HepG2 (cell line): ENCODE measurements around the gene PBX2. TPM values are rescaled to one million over a fixed set of nuclear protein-coding genes. Genes with fewer than 3 reads are reported as not detected.

Experiments used
- ATAC-seq: fragments of 200-7000 bp; cut with Tn5 transposase; 3 replicates; pipeline ENCODE4 v1.9.1; 2020; ENCODE audit warnings: mild to moderate bottlenecking, moderate library complexity
- BruUV-seq: library from RNA; stranded (reverse); fragments of 400-500 nt; replicated peaks from 2 replicates; lab custom pipeline; 2021; lab: Mats Ljungman, UMichigan
- CTCF ChIA-PET: fragments of 300-600 bp; formaldehyde crosslinking; extraction: SDS; loops from one replicate; lab custom pipeline; 2021; ENCODE audit warnings: low total read pairs, inconsistent platforms, low intra/inter-chr PET ratio; lab: Yijun Ruan, JAX
- POLR2A ChIA-PET: fragments of 350-600 bp; sonication (Branson Sonifier 250); formaldehyde crosslinking; loops from one replicate; lab custom pipeline; 2020; ENCODE audit warnings: antibody characterized with exemption, inconsistent platforms; lab: Yijun Ruan, JAX
- DNase-seq: peaks from one replicate; pipeline ENCODE4 v3.0.0-alpha.2; 2015; ENCODE audit warnings: low spot score
- FAIRE-seq: peaks from 3 replicates; lab custom pipeline; 2011; peaks lifted over from hg19 to GRCh38; lab: Jason Lieb, UNC
- H2AFZ ChIP-seq: one replicate; pipeline ENCODE4 v1.6.1; 2011; ENCODE audit warnings: low read length, inconsistent platforms
- H3K27ac ChIP-seq: fragments of 300-600 bp; 3 replicates; pipeline ENCODE4 v1.8.0; 2011; ENCODE audit warnings: mixed run types, mild to moderate bottlenecking, mixed read lengths, low read length, inconsistent platforms; ENCODE audit not compliant: insufficient read depth; ENCODE audit errors: extremely low read length
- H3K27me3 ChIP-seq, 2 experiments: fragments of 200-600 bp in 1 of 2; 2 replicates in 1 of 2; 3 replicates in 1 of 2; pipeline versions ENCODE4 v1.6.0 to v1.8.0; 2011; ENCODE audit warnings: low read length in 2 of 2, mild to moderate bottlenecking in 2 of 2, moderate library complexity in 2 of 2, inconsistent platforms in 1 of 2; ENCODE audit not compliant: insufficient read depth in 2 of 2, control insufficient read depth in 1 of 2
- H3K36me3 ChIP-seq, 2 experiments: fragments of 200-600 bp in 1 of 2; replicated peaks in 1 of 2; 2 replicates in 1 of 2; 3 replicates in 1 of 2; pipeline versions ENCODE4 v1.5.1 to v1.8.0; 2011; ENCODE audit warnings: low read length in 2 of 2, inconsistent platforms in 1 of 2; ENCODE audit not compliant: insufficient read depth in 2 of 2, control insufficient read depth in 1 of 2
- H3K4me1 ChIP-seq: 2 replicates; pipeline ENCODE4 v1.5.1; 2012; ENCODE audit warnings: low read length, inconsistent platforms; ENCODE audit not compliant: insufficient read depth
- H3K4me2 ChIP-seq: 2 replicates; pipeline ENCODE4 v1.6.0; 2011; ENCODE audit warnings: low read depth, low read length, inconsistent platforms
- H3K4me3 ChIP-seq, 3 experiments: fragments of 200-600 bp in 1 of 3; sonication (generic), shearing (Covaris generic) in 1 of 3; replicated peaks in 1 of 3; 2 replicates each; pipeline ENCODE4 v1.5.1; 2011 to 2016; ENCODE audit warnings: low read length in 3 of 3, inconsistent platforms in 2 of 3, low read depth in 2 of 3, mild to moderate bottlenecking in 2 of 3, control low read depth in 1 of 3, mixed read lengths in 1 of 3; ENCODE audit not compliant: insufficient read depth in 1 of 3
- H3K79me2 ChIP-seq: one replicate; pipeline ENCODE4 v1.6.1; 2011; ENCODE audit warnings: low read length, inconsistent platforms; ENCODE audit not compliant: insufficient read depth
- H3K9ac ChIP-seq: 2 replicates; pipeline ENCODE4 v1.6.0; 2011; ENCODE audit warnings: mild to moderate bottlenecking, low read depth, low read length, inconsistent platforms; ENCODE audit not compliant: insufficient read depth
- H3K9me3 ChIP-seq: 2 replicates; pipeline ENCODE4 v1.5.1; 2012; ENCODE audit warnings: mild to moderate bottlenecking, low read length
- H4K20me1 ChIP-seq: 2 replicates; pipeline ENCODE4 v1.6.0; 2011; ENCODE audit warnings: inconsistent platforms, mild to moderate bottlenecking, low read length, moderate library complexity; ENCODE audit not compliant: insufficient read depth
- ARID5B ChIP-seq: IDR thresholded peaks from 2 replicates; pipeline ENCODE4 v1.4.0; 2020; ENCODE audit warnings: mild to moderate bottlenecking, missing genetic modification reagents
- JUND ChIP-seq: sonication (generic); formaldehyde crosslinking; IDR thresholded peaks from 2 replicates; pipeline ENCODE4 v1.8.0; 2022; ENCODE audit warnings: mild to moderate bottlenecking, missing genetic modification reagents
- KDM1A ChIP-seq: IDR thresholded peaks from 2 replicates; pipeline ENCODE4 v1.6.1; 2016; ENCODE audit warnings: missing compliant biosample characterization
- KLF6 ChIP-seq: IDR thresholded peaks from 2 replicates; pipeline ENCODE4 v1.8.0; 2016; ENCODE audit warnings: missing biosample characterization, missing genetic modification reagents
- PHF8 ChIP-seq: sonication (generic); formaldehyde crosslinking; IDR thresholded peaks from 2 replicates; pipeline ENCODE4 v1.5.0; 2020; ENCODE audit warnings: missing genetic modification reagents
- SNAPC2 ChIP-seq: sonication (generic); formaldehyde crosslinking; IDR thresholded peaks from 2 replicates; pipeline ENCODE4 v1.8.1; 2022; ENCODE audit warnings: mild to moderate bottlenecking, missing genetic modification reagents
- TBX3 ChIP-seq: fragments of 450-650 bp; IDR thresholded peaks from 2 replicates; pipeline ENCODE4 v1.6.1; 2017; ENCODE audit warnings: antibody characterized with exemption, mild to moderate bottlenecking, inconsistent platforms, borderline replicate concordance
- ZBTB37 ChIP-seq: sonication (generic); formaldehyde crosslinking; IDR thresholded peaks from 2 replicates; pipeline ENCODE4 v1.4.0; 2020; ENCODE audit warnings: mild to moderate bottlenecking, missing genetic modification reagents
- ZNF329 ChIP-seq: sonication (generic); formaldehyde crosslinking; IDR thresholded peaks from 2 replicates; pipeline ENCODE4 v1.9.0; 2021; ENCODE audit warnings: low read depth, mild to moderate bottlenecking, missing genetic modification reagents
- ZNF687 ChIP-seq: sonication (generic); formaldehyde crosslinking; IDR thresholded peaks from 2 replicates; pipeline ENCODE4 v1.5.1; 2020; ENCODE audit warnings: mild to moderate bottlenecking, missing genetic modification reagents, moderate library complexity
- ZNF710 ChIP-seq: sonication (generic); formaldehyde crosslinking; IDR thresholded peaks from 2 replicates; pipeline ENCODE4 v1.5.0; 2020; ENCODE audit warnings: mild to moderate bottlenecking, missing genetic modification reagents, borderline replicate concordance
- ZNF883 ChIP-seq: sonication (generic); formaldehyde crosslinking; IDR thresholded peaks from 2 replicates; pipeline ENCODE4 v1.5.1; 2020; ENCODE audit warnings: mild to moderate bottlenecking, missing genetic modification reagents; ENCODE audit errors: not compliant biosample characterization
- WGBS: methylation state at CpG from one replicate; pipeline ENCODE4 v1.1.6; 2017; ENCODE audit warnings: low lambda C conversion rate; 5-methylcytosine and 5-hydroxymethylcytosine counted together
- in situ Hi-C: cut with HindIII; loops from 2 replicates; pipeline ENCODE4 v1.10.0; 2017; ENCODE audit warnings: low pct_unique_long_range_greater_than_20kb; ENCODE audit not compliant: extremely low pct_ligation_motif_present
- intact Hi-C: fragments of 100-400 bp; cut with micrococcal nuclease; formaldehyde crosslinking; loops from one replicate; pipeline ENCODE4 v1.10.0; 2022; ENCODE audit not compliant: unreplicated experiment
- polyA plus RNA-seq, 8 experiments: library from polyadenylated mRNA; depleted of rRNA in 3 of 8; stranded (reverse) in 7 of 8; unstranded in 1 of 8; fragments of >200 nt; fragmentation: Illumina TruSeq in 4 of 8; extraction: Trizol in 4 of 8; gene quantifications; 2 replicates each; pipeline versions ENCODE4 v1.2.1 to v1.2.3, GENCODE V29; 2011 to 2016; ENCODE audit warnings: low read depth in 4 of 8, missing spikeins in 1 of 8, mixed read lengths in 1 of 8; ENCODE audit not compliant: insufficient read depth in 1 of 8
- total RNA-seq, 5 experiments: library from RNA; depleted of rRNA; stranded (reverse); fragments of >200 nt; fragmentation: Illumina TruSeq; extraction: Trizol; gene quantifications; 2 replicates each; pipeline ENCODE4 v1.2.3, GENCODE V29; 2016; ENCODE audit warnings: low read depth in 1 of 5

The PBX2 gene
- total and polyA plus RNA-seq, 2 of the 13 experiments (the other 11 are each of a cell fraction or from before 2014, with no cell fraction given): 42.3 to 77.8 TPM

- H3K27me3 ChIP-seq: peaks cover 4 to 29% of the 10 kb centered on the region in 2 experiments; a peak in 4 of 5 replicates
- ChIA-PET CTCF (no interaction called here), POLR2A (no interaction called here)
- H3K4me1 ChIP-seq: peaks cover 33% of the 10 kb centered on the region
- no peak for ATAC-seq
- no peaks in the 10 kb centered on the region for H3K79me2 ChIP-seq
- H3K36me3 ChIP-seq: no peaks in the 10 kb centered on the region
- H2AFZ ChIP-seq: no peak overlapping the region
- H3K4me2 ChIP-seq: no peak overlapping the region
- no peak for FAIRE-seq
- no peak overlapping the region for H3K27ac ChIP-seq
- no peaks in the 10 kb centered on the region for H3K9me3 ChIP-seq
- no TSS peak for BruUV-seq
- H4K20me1 ChIP-seq: no peaks in the 10 kb centered on the region
- H3K9ac ChIP-seq: no peak overlapping the region
- intact Hi-C loops: no loop called here
- no peak for DNase-seq
- 33% methylated on average over 11 of the region's 13 CpGs for WGBS
- in situ Hi-C loops: no loop called here
- H3K4me3 ChIP-seq: no peak overlapping the region
- TF ChIP-seq KLF6 (no peak), ARID5B (CRISPR knock-in tag) (no peak), ZNF710 (0 out of 2 replicates have a peak, but pooled peaks have one; percentile 32), PHF8 (CRISPR knock-in tag) (no peak), TBX3 (no peak), SNAPC2 (CRISPR knock-in tag) (no peak), ZNF883 (no peak), KDM1A (CRISPR knock-in tag) (no peak), JUND (CRISPR knock-in tag) (no peak), ZNF687 (CRISPR knock-in tag) (0 out of 2 replicates have a peak, but pooled peaks have one; percentile 12), ZNF329 (no peak), ZBTB37 (no peak)
These were observed 10.9 kb upstream of the PBX2 start for GRCh38 chr6:32200711-32201475.
